Measurements from ENCODE around the gene NDUFB6.

The NDUFB6 gene

DNA sequence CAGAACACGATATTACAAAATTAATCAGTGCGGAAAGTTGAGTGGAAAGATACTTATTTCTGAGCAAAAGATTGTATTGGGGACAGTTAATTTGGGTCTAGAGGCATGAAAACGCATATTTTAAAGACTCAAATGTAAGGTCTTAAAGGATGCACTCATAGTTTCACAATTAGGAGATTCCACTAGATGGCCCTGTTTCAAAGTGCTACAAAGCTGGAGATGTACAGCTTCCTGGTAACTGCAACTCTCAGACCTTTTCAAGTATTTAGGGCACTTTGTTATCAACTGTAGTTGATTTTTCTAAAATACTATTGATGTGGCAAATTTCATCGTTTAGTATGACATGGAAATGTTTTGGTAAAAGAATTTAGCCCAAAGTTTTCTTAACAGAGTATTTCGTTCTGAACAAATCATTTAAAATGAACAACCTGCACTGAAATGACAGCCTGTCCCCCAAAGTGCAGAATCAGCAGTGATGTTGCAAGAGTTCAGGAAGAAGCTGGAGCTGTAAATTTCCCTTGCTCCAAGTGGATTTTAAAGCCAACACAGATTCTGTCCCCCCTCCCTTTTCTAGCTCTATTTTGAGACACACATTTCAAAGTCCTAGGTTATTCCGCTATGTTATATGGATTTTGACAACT is 16.2 kb upstream of the NDUFB6 start:
- no peaks in the 10 kb centered on the region for H3K9me3 ChIP-seq (ENCODE audit: control insufficient read depth, low read length)
- no peaks in the 10 kb centered on the region for H3K36me3 ChIP-seq (ENCODE audit: control insufficient read depth, insufficient read depth, low read length)
- H3K4me3 ChIP-seq (ENCODE audit: insufficient read depth, low read depth, low read length), result no peak overlapping the region
- no peaks in the 10 kb centered on the region for H3K4me1 ChIP-seq (ENCODE audit: control insufficient read depth, insufficient read depth, low read length)
- H3K27me3 ChIP-seq (ENCODE audit: control insufficient read depth, insufficient read depth, low read length, poor library complexity, severe bottlenecking), result no peaks in the 10 kb centered on the region
- WGBS, 2 experiments, result 57 to 69% methylated on average over 5 to 6 of the region's 6 CpGs
- H3K27ac ChIP-seq (ENCODE audit: insufficient read depth, low read depth, low read length, poor library complexity, severe bottlenecking), result no peak overlapping the region

DNA sequence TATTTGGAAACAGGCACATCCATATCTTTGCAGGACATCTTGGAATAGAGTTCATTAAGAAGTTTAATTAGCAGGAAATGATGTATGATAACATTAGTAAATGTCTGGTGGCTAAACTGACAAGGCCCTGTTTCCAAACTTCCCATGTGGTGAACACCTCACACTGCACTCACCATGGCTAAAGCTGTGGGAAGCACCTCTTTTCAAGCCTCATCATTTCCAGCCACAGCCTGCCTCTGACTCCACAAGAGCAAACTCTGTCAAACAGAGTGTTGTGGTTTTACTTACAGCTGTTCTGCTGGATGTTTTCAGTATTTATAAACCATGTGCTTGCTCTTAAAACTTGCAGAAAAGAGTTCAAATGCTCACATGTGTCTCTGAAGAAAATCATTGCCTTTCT is 14.9 kb upstream of the NDUFB6 start:
- no peaks in the 10 kb centered on the region for H3K4me1 ChIP-seq (ENCODE audit: control insufficient read depth, insufficient read depth, low read length)
- no peak overlapping the region for H3K27ac ChIP-seq (ENCODE audit: insufficient read depth, low read depth, low read length, poor library complexity, severe bottlenecking)
- H3K27me3 ChIP-seq (ENCODE audit: control insufficient read depth, insufficient read depth, low read length, poor library complexity, severe bottlenecking), result no peaks in the 10 kb centered on the region
- H3K9me3 ChIP-seq (ENCODE audit: control insufficient read depth, low read length), result no peaks in the 10 kb centered on the region
- H3K36me3 ChIP-seq (ENCODE audit: control insufficient read depth, insufficient read depth, low read length), result no peaks in the 10 kb centered on the region
- H3K4me3 ChIP-seq (ENCODE audit: insufficient read depth, low read depth, low read length), result no peak overlapping the region

DNA sequence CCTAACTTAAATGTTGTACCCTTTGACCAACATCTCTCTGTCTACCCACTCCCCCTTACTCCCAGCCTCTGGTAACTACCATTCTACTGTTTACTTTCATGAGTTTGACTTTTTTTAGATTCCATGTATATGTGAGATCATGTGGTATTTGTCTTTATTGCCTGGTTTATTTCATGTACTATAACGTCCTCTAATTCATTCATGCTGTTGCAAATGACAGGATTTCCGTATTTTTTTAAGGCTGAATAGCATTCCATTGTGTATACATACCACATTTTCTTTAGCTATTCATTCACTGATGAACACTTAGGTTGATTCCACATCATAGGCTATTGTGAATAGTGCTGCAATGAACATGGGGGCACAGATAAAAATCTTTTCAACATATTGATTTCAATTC is 11.8 kb upstream of the NDUFB6 start:
- 85 to 88% methylated on average over 2 of the region's 2 CpGs for WGBS, 2 experiments
- no peak overlapping the region for H3K4me3 ChIP-seq (ENCODE audit: insufficient read depth, low read depth, low read length)
- H3K27me3 ChIP-seq (ENCODE audit: control insufficient read depth, insufficient read depth, low read length, poor library complexity, severe bottlenecking), result no peaks in the 10 kb centered on the region
- no peaks in the 10 kb centered on the region for H3K4me1 ChIP-seq (ENCODE audit: control insufficient read depth, insufficient read depth, low read length)
- no peaks in the 10 kb centered on the region for H3K36me3 ChIP-seq (ENCODE audit: control insufficient read depth, insufficient read depth, low read length)
- no peak overlapping the region for H3K27ac ChIP-seq (ENCODE audit: insufficient read depth, low read depth, low read length, poor library complexity, severe bottlenecking)
- no peaks in the 10 kb centered on the region for H3K9me3 ChIP-seq (ENCODE audit: control insufficient read depth, low read length)

DNA sequence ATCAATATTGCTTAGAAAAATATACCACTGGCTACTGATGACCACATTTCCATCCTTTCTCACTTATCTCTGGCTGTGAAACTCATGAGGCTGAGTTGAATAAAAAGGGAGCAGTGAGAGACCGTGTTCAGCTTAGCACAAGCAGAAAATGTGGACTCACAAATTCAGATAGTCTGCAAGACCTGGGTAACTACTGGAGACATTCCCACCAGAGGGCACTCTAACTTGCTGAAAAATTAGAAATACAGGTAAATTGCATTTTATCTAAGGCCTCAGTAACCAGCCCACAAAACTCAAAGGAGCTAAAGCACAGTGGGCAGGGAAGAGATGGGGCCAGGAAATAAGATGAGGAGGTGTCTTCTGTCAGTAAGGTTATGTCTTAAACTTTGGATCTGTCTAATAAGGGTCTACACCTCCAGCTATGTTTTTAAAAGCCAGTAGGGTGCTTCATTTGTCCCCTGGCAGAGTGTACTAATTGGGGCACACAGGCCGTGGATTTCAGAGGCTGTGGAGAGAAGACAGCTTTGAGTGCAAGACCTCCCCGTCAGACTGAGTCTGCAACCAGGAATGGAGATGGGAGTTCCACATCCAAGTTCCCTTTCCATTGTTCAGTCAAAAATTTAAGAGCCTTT is 8.7 kb upstream of the NDUFB6 start:
- H3K27ac ChIP-seq (ENCODE audit: insufficient read depth, low read depth, low read length, poor library complexity, severe bottlenecking), result no peak overlapping the region
- H3K4me1 ChIP-seq (ENCODE audit: control insufficient read depth, insufficient read depth, low read length), result no peaks in the 10 kb centered on the region
- H3K9me3 ChIP-seq (ENCODE audit: control insufficient read depth, low read length), result no peaks in the 10 kb centered on the region
- no peaks in the 10 kb centered on the region for H3K36me3 ChIP-seq (ENCODE audit: control insufficient read depth, insufficient read depth, low read length)
- H3K4me3 ChIP-seq (ENCODE audit: insufficient read depth, low read depth, low read length), result no peak overlapping the region
- WGBS, 2 experiments, result 71 to 81% methylated on average over 3 of the region's 3 CpGs
- H3K27me3 ChIP-seq (ENCODE audit: control insufficient read depth, insufficient read depth, low read length, poor library complexity, severe bottlenecking), result no peaks in the 10 kb centered on the region

DNA sequence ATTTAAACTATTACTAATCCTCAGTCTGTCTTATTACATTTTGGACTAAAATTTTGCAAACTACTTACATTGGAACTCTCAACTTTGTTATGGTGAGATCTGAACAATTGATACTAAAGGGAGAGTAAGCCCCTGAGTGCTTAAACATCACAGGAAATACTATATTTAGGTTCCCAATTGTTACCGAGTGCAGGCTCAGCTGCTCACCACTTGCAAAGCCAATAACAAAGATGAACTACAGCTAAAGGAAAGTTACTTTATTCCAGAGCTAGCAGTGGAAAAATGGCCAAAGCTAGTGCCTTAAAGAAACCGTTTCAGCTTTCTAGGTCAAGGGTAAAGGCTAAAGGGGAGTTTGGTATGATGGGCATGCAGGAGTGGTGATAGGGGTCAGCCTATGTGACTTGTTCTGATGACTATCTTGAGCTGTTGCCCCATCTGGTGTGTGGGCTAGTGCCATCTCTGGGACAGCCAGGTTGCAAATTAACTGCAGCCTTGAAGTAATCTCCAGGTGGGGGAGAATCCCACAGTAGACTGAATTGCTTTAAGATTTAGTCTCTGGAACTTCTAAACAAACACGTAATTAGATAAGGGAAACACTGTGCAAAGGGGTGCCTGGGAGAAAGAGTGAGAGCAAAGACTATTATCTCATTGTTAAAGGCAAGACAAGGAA is 7.8 kb upstream of the NDUFB6 start:
- no peaks in the 10 kb centered on the region for H3K36me3 ChIP-seq (ENCODE audit: control insufficient read depth, insufficient read depth, low read length)
- H3K4me3 ChIP-seq (ENCODE audit: insufficient read depth, low read depth, low read length), result no peak overlapping the region
- no peaks in the 10 kb centered on the region for H3K27me3 ChIP-seq (ENCODE audit: control insufficient read depth, insufficient read depth, low read length, poor library complexity, severe bottlenecking)
- H3K27ac ChIP-seq (ENCODE audit: insufficient read depth, low read depth, low read length, poor library complexity, severe bottlenecking), result no peak overlapping the region
- 75 to 76% methylated on average over 3 of the region's 3 CpGs for WGBS, 2 experiments
- no peaks in the 10 kb centered on the region for H3K9me3 ChIP-seq (ENCODE audit: control insufficient read depth, low read length)
- no peaks in the 10 kb centered on the region for H3K4me1 ChIP-seq (ENCODE audit: control insufficient read depth, insufficient read depth, low read length)

DNA sequence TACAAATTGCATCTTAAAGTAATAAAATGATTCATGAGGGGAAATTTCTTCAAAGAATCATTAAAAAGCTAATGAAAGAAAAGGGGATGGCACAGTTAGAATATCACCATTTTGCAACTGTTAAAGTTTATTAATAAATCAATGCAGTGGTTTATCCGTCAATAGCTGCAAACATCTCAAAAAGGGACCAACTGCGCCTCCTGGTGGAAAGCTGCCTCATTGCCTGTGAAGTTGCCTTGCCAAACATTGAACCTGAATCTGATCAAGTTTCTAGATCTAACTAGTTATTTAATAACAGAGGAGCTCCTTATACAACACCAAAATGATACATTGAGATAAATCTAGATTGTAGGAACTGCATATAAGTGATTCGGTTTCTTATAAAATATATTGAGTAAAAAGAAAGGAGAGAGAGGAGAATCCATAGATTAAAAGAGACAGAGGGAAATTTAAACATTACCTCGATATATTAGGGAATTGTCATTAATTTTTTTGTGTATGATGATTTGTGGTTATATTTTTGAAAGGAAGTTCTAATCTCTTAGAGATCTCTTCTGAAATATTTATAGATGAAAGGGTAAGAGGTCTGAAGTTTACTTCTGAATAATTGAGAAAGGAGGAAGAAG is 6.9 kb upstream of the NDUFB6 start:
- WGBS, 2 experiments, result 29 to 32% methylated on average over 4 of the region's 4 CpGs
- Histone ChIP-seq H3K27ac (ENCODE audit: insufficient read depth, low read depth, low read length, poor library complexity, severe bottlenecking) (no peak overlapping the region), H3K4me1 (ENCODE audit: control insufficient read depth, insufficient read depth, low read length) (no peaks in the 10 kb centered on the region), H3K9me3 (ENCODE audit: control insufficient read depth, low read length) (no peaks in the 10 kb centered on the region), H3K27me3 (ENCODE audit: control insufficient read depth, insufficient read depth, low read length, poor library complexity, severe bottlenecking) (no peaks in the 10 kb centered on the region), H3K4me3 (ENCODE audit: insufficient read depth, low read depth, low read length) (no peak overlapping the region), H3K36me3 (ENCODE audit: control insufficient read depth, insufficient read depth, low read length) (no peaks in the 10 kb centered on the region)

DNA sequence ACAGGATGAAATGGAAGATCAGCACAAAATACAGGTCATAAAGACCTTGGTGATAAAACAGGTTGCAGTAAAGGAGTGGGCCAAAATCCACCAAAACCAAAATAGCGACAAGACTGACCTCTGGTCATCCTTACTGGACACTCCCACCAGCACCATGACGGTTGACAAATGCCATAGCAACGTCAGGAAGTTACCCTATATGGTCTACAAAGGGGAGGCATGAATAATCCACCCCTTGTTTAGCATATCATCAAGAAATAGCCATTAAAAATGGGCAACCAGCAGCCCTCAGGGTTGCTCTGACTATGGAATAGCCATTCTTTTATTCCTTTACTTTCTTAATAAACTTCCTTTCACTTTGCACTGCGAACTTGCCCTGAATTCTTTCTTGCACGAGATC is 6.0 kb upstream of the NDUFB6 start:
- H3K36me3 ChIP-seq (ENCODE audit: control insufficient read depth, insufficient read depth, low read length), result no peaks in the 10 kb centered on the region
- H3K4me3 ChIP-seq (ENCODE audit: insufficient read depth, low read depth, low read length), result no peak overlapping the region
- no peaks in the 10 kb centered on the region for H3K27me3 ChIP-seq (ENCODE audit: control insufficient read depth, insufficient read depth, low read length, poor library complexity, severe bottlenecking)
- no peaks in the 10 kb centered on the region for H3K4me1 ChIP-seq (ENCODE audit: control insufficient read depth, insufficient read depth, low read length)
- H3K9me3 ChIP-seq (ENCODE audit: control insufficient read depth, low read length), result no peaks in the 10 kb centered on the region
- H3K27ac ChIP-seq (ENCODE audit: insufficient read depth, low read depth, low read length, poor library complexity, severe bottlenecking), result no peak overlapping the region
- WGBS, 2 experiments, result 85% methylated on average over 5 of the region's 5 CpGs

DNA sequence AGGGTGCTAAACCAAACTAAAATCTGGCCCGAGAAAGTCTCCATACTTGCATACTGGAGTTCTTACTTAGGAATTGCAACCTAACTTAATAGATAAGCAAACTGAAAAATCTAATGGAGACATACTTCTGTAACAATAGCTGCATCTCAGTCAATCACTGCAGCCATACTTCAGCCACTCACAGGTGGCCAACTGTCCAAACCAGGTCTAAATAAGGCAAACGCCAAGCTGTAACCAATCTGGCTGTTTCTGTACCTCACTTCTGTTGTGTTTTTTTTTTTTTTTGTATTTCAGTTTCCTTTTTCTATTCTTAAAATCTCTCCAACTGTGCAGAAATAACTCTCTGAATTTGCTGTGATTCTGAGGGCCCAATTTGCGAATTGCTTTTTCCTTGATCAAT is 4.4 kb upstream of the NDUFB6 start:
- Histone ChIP-seq H3K9me3 (ENCODE audit: control insufficient read depth, low read length) (no peaks in the 10 kb centered on the region), H3K4me3 (ENCODE audit: insufficient read depth, low read depth, low read length) (no peak overlapping the region), H3K27ac (ENCODE audit: insufficient read depth, low read depth, low read length, poor library complexity, severe bottlenecking) (no peak overlapping the region), H3K27me3 (ENCODE audit: control insufficient read depth, insufficient read depth, low read length, poor library complexity, severe bottlenecking) (no peaks in the 10 kb centered on the region), H3K4me1 (ENCODE audit: control insufficient read depth, insufficient read depth, low read length) (no peaks in the 10 kb centered on the region), H3K36me3 (ENCODE audit: control insufficient read depth, insufficient read depth, low read length) (no peaks in the 10 kb centered on the region)
- WGBS, 2 experiments, result 98 to 100% methylated on average over 3 of the region's 3 CpGs

DNA sequence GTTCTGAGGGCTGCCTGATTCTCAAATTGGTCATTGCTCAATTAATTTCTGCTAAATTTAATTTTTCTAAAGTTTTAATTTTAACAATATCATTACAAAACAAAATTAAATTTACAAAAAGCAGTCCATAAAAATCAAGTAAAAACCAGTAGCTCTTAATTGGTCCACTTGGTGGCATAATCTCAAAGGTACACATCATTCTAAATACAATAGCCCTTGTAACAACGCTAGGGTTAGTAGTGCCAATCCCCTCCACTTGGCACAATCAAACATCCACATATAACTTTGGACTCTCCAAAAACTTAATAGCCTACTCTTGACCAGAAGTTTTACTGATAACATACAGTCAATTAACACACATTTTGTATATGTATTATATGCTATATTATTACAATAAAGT is 1.9 kb upstream of the NDUFB6 start:
- Histone ChIP-seq H3K9me3 (ENCODE audit: control insufficient read depth, low read length) (no peaks in the 10 kb centered on the region), H3K36me3 (ENCODE audit: control insufficient read depth, insufficient read depth, low read length) (no peaks in the 10 kb centered on the region), H3K4me1 (ENCODE audit: control insufficient read depth, insufficient read depth, low read length) (no peaks in the 10 kb centered on the region), H3K4me3 (ENCODE audit: insufficient read depth, low read depth, low read length) (no peak overlapping the region), H3K27ac (ENCODE audit: insufficient read depth, low read depth, low read length, poor library complexity, severe bottlenecking) (no peak overlapping the region), H3K27me3 (ENCODE audit: control insufficient read depth, insufficient read depth, low read length, poor library complexity, severe bottlenecking) (no peaks in the 10 kb centered on the region)
- 84 to 88% methylated on average over 1 of the region's 1 CpG for WGBS, 2 experiments

DNA sequence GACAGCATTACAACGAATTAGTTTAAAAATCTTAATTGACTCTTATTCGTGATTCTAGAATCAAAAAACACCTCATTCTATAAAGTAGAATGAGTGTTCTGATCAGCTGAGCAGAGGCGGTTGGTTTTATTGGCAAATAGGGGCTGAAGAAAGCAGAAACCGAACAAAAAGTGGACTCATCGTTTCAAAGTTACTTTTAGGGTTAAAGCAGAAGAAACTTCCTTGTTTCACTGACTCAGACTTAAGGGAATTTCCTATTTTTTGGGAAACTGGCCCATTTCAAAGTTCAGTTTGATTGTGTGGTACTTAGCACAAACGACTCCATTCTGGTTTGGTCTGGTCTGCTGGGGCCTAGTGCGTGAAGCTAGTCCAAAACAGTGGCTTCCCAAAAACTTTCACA is 862 bp upstream of the NDUFB6 start:
- Histone ChIP-seq H3K4me3 (ENCODE audit: insufficient read depth, low read depth, low read length) (no peak overlapping the region), H3K36me3 (ENCODE audit: control insufficient read depth, insufficient read depth, low read length) (no peaks in the 10 kb centered on the region), H3K9me3 (ENCODE audit: control insufficient read depth, low read length) (no peaks in the 10 kb centered on the region), H3K27ac (ENCODE audit: insufficient read depth, low read depth, low read length, poor library complexity, severe bottlenecking) (no peak overlapping the region), H3K27me3 (ENCODE audit: control insufficient read depth, insufficient read depth, low read length, poor library complexity, severe bottlenecking) (no peaks in the 10 kb centered on the region), H3K4me1 (ENCODE audit: control insufficient read depth, insufficient read depth, low read length) (no peaks in the 10 kb centered on the region)
- 97 to 98% methylated on average over 4 to 5 of the region's 7 CpGs for WGBS, 2 experiments
